OCI-LY3 (cell line): ENCODE results near the gene ATP11B.

ENCODE experiments used
- EZH2phosphoT487 ChIP-seq: fragments of 200-600 bp; shearing (Covaris generic); IDR thresholded peaks from 2 replicates; pipeline ENCODE4 v1.6.1; 2018; ENCODE audit warnings: antibody characterized with exemption, mixed run types, low read depth
- TF ChIP-seq, protein P1 (sequence below): fragments of 200-600, 300-600 bp; sonication (generic); IDR thresholded peaks from 2 replicates; pipeline ENCODE4 v1.5.1; 2014; ENCODE audit warnings: antibody characterized with exemption, low read length, low read depth

DNA sequence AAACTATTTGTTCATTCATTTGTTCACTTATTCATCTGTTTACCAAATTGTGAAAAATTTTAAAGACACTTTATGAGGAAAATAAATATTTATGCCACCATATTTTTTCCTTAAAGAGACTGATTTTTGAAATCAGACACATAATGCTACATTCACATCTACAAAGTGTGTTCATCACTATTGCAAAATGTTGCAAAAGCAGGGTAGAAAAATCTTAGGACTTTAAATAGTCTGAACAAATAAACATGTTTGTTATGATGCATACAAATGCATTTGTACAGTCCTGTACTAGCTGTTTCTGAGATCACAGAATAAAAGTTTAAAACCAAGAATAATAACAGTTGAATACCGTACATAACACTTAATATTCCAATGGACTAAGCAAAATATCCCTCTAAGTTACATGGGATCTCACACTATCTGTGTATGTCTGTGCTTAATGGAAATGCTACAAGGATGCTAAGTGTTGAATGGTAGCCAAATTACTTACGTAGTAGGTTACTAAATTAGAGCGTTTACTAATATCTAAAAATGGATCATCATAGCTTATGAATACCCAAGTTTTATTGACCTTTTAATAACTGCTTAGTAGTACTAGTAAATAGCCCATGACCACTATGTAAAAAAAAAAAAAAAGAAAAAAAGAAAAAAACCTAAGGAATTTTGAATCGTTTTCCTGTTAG lies 25.1 kb downstream of the ATP11B start:
- TF ChIP-seq, protein P1, sequence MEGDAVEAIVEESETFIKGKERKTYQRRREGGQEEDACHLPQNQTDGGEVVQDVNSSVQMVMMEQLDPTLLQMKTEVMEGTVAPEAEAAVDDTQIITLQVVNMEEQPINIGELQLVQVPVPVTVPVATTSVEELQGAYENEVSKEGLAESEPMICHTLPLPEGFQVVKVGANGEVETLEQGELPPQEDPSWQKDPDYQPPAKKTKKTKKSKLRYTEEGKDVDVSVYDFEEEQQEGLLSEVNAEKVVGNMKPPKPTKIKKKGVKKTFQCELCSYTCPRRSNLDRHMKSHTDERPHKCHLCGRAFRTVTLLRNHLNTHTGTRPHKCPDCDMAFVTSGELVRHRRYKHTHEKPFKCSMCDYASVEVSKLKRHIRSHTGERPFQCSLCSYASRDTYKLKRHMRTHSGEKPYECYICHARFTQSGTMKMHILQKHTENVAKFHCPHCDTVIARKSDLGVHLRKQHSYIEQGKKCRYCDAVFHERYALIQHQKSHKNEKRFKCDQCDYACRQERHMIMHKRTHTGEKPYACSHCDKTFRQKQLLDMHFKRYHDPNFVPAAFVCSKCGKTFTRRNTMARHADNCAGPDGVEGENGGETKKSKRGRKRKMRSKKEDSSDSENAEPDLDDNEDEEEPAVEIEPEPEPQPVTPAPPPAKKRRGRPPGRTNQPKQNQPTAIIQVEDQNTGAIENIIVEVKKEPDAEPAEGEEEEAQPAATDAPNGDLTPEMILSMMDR = no peak
- no peak for TF ChIP-seq EZH2phosphoT487
